Fibroblast of villous mesenchyme (primary cell): ENCODE data around the gene COL4A1. TPM values are rescaled to one million over a fixed set of nuclear protein-coding genes. Genes with fewer than 3 reads are reported as not detected.

Experiments used
- DNase-seq: peaks from one replicate; pipeline ENCODE4 v3.0.0-alpha.2; 2010; ENCODE audit warnings: low read depth
- H3K4me3 ChIP-seq: 2 replicates; pipeline ENCODE4 v1.5.1; 2011; ENCODE audit warnings: low read depth, mild to moderate bottlenecking, low read length
- CTCF ChIP-seq: IDR thresholded peaks from 2 replicates; pipeline ENCODE4 v1.5.1; 2012; ENCODE audit warnings: low read depth, mild to moderate bottlenecking, low read length; ENCODE audit not compliant: insufficient read depth
- total RNA-seq: library from RNA; depleted of rRNA; stranded (reverse); fragments of >200 nt; gene quantifications from 2 replicates; pipeline ENCODE4 v1.2.3, GENCODE V29; 2012

The COL4A1 gene
- total RNA-seq, 1 donor = 1,391 TPM

GRCh38 chr13:110131424-110131823, 175.5 kb downstream of the COL4A1 start:
- no peak overlapping the region for H3K4me3 ChIP-seq
- TF ChIP-seq CTCF = no peak

GRCh38 chr13:110130431-110130830, 176.5 kb downstream of the COL4A1 start:
- H3K4me3 ChIP-seq = no peak overlapping the region
- no peak for DNase-seq
- TF ChIP-seq CTCF = no peak

More at GRCh38 chr13:110131424-110131823, 175.5 kb downstream of the COL4A1 start:
- no peak for DNase-seq

GRCh38 chr13:110129539-110130186, 177.3 kb downstream of the COL4A1 start:
- DNase-seq = no peak
- H3K4me3 ChIP-seq = no peak overlapping the region
- TF ChIP-seq CTCF = no peak

GRCh38 chr13:110129076-110129475, 177.9 kb downstream of the COL4A1 start:
- no peak for DNase-seq
- no peak for TF ChIP-seq CTCF
- H3K4me3 ChIP-seq = no peak overlapping the region

- H3K4me3 ChIP-seq = no peak overlapping the region
- no peak for DNase-seq
- TF ChIP-seq CTCF = no peak
These were observed 178.4 kb downstream of the COL4A1 start for GRCh38 chr13:110128546-110128945.

- no peak overlapping the region for H3K4me3 ChIP-seq
- no peak for DNase-seq
- TF ChIP-seq CTCF = no peak
These were observed 178.9 kb downstream of the COL4A1 start for GRCh38 chr13:110127986-110128511.

- peak; percentile 95 for DNase-seq
- no peak for TF ChIP-seq CTCF
- peak overlapping the region; percentile 4 for H3K4me3 ChIP-seq
These were observed 180.5 kb downstream of the COL4A1 start for GRCh38 chr13:110126391-110126961.
